HG03159 (cell line): Measurements from ENCODE around the gene SHISA3.

Experiments used
- ATAC-seq: cut with Tn5 transposase; IDR thresholded peaks from one replicate; pipeline ENCODE4 v1.9.1; 2021; ENCODE audit warnings: mild to moderate bottlenecking, moderate library complexity; ENCODE audit not compliant: unreplicated experiment

The SHISA3 gene

GRCh38 chr4:42442601-42443000, 45.3 kb downstream of the SHISA3 start:
- ATAC-seq: no peak

GRCh38 chr4:42445038-42445437, 47.8 kb downstream of the SHISA3 start:
- ATAC-seq: no peak

GRCh38 chr4:42446823-42447222, 49.5 kb downstream of the SHISA3 start:
- no peak for ATAC-seq
